ENCODE data around the gene TTLL8.

GRCh38 chr22:50020606-50021005 lies 37.5 kb downstream of the TTLL8 start:
- TF ChIP-seq POLR2A (IDR thresholded peaks at IDR 0.05) = no peak
- TF ChIP-seq, protein P1, sequence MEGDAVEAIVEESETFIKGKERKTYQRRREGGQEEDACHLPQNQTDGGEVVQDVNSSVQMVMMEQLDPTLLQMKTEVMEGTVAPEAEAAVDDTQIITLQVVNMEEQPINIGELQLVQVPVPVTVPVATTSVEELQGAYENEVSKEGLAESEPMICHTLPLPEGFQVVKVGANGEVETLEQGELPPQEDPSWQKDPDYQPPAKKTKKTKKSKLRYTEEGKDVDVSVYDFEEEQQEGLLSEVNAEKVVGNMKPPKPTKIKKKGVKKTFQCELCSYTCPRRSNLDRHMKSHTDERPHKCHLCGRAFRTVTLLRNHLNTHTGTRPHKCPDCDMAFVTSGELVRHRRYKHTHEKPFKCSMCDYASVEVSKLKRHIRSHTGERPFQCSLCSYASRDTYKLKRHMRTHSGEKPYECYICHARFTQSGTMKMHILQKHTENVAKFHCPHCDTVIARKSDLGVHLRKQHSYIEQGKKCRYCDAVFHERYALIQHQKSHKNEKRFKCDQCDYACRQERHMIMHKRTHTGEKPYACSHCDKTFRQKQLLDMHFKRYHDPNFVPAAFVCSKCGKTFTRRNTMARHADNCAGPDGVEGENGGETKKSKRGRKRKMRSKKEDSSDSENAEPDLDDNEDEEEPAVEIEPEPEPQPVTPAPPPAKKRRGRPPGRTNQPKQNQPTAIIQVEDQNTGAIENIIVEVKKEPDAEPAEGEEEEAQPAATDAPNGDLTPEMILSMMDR (IDR thresholded peaks at IDR 0.05) = no peak
